HS-27A (cell line): Measurements from ENCODE around the gene CH25H.
"Not testable (repeated sequence)": the region's sequence is repeated elsewhere in the genome, so short reads cannot be mapped to it uniquely, and the experiment has no call there.

ENCODE experiments used
- DNase-seq: peaks from one replicate; pipeline ENCODE4 v3.0.0-alpha.2; 2012; ENCODE audit warnings: low read depth, missing footprints

CH25H gene

DNA sequence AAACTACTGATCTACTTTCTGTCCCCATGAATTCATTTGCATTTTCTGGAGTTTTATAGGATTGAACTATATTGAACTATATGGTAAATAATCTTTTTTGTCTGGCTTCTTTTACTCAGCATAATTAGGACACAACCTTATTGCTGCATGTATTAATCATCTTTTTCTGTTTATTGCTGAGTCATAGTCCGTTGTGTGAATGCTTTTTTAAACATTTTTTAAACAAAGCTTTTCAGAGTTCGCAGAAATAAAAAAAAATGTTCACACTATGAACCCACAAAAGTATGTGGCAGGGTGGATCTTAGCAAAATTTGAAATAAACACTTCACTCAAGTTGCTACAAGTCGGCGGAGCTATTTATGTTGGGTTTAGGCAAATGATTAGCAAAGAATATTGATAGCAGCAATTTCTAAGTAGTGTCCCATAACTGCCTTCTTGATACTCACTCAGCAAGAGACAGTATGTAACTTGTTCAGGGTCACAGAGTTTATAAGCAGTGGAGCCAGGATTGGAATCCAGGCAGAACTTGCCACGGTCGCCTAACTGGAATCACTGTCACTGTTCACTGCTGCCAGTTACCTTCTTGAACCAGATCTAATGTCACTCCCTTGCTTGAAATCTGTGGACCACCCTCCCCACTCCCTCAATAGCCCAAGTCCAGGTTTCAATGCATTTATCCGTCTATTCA lies 5.6 kb downstream of the CH25H start:
- no peak for DNase-seq

- no peak for DNase-seq
These were observed 9.6 kb downstream of the CH25H start for GRCh38 chr10:89197473-89197872.

DNA sequence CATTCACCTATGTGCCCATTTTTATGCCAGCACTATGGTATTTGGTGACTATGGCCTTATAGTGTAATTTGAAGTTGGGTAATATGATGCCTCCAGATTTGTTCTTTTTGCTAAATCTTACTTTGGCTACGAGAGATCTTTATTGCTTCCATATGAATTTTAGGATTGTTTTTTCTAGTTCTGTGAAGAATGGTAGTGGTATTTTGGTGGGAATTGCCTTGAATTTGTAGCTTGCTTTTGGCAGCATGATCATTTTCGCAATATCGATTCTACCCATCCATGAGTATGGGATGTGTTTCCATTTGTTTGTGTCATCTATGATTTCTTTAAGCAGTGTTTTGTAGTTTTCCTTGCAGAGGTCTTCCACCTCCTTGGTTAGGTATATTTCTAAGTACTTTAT lies 15.8 kb downstream of the CH25H start:
- not testable (repeated sequence) for DNase-seq

DNA sequence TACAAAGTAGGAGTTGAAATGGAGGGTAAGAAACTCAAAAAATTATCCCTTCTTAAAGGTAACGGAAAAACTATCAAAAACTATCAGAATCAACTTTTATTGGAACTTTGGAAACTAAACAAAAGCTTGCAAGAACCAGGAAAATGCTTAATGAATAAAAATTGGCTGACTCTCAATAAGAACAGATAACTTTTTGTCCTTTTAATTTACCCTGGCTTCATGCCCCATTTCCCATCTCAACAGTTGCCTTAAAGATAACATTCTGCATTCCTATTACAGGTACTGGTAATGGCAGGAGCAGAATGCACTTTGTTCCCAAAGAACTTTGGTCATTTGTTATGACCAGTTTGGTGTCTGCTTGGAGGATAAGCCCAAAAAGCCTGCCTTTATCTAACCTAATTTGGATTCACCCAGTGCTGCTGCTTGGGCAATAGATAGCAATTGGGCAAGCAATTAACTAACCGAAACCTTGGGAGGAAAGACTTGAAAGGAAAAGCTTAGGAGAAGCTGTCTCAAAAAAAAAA lies 17.8 kb downstream of the CH25H start:
- DNase-seq: no peak

GRCh38 chr10:89185658-89186057 lies 21.5 kb downstream of the CH25H start:
- DNase-seq: no peak

DNA sequence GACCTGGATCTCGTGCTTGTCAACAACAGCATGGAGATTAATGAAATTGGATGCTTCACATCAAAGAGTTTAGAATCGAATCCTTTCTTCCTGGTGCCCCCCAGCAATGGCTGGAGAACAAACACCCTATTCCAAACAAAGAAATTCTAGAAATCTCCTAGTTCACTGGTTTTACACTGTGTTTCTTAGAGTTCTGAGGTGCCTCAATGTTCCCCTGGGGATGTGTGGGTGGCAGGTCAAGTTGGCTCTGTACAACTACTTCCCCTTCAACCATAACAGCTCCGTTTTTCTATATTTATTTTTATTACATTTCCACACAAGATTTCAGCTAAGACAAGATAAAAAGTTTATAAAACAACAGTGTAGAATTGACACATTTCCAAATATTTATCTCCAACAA lies 22.5 kb downstream of the CH25H start:
- no peak for DNase-seq

GRCh38 chr10:89183571-89183970 lies 23.5 kb downstream of the CH25H start:
- no peak for DNase-seq

- DNase-seq: no peak
These were observed 24.2 kb downstream of the CH25H start for GRCh38 chr10:89182894-89183293.

DNA sequence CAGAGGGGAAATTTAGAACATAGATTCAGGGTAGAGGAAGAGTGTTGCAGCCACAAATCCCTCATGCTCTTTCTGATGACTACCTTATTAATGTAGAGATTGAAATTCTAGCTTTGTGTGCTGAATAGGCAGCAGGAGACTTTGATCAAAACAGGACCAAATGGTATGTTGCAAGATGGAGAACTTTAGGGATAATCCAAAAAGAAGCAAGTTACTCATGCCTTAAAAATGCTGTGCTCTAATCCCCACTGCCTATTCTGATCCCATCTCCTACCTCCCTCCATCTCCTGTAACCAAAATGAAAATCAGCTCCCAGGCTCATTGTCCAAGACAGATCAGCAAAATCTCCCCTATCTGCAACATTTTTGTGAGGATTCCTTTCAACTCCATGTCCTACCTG lies 31.3 kb downstream of the CH25H start:
- DNase-seq: peak; percentile 2

DNA sequence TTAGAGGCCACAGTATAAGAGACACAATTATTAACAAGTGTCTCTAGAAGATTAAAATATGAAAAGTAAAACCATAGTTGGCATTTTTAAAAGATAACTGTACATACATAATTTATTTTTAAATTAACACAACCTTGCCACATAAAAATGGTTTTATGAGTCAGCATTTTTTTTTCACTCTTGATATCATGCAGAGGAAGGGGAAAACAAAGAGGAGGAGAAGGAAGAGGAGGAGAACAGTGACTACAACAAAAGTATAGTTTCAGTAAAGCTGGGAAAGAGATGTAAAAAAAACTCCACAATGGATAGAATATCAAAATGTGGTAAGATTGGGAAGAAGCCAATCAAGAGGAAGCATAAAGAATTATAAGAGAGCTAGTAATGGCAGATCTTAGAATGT lies 34.0 kb downstream of the CH25H start:
- DNase-seq: no peak

DNA sequence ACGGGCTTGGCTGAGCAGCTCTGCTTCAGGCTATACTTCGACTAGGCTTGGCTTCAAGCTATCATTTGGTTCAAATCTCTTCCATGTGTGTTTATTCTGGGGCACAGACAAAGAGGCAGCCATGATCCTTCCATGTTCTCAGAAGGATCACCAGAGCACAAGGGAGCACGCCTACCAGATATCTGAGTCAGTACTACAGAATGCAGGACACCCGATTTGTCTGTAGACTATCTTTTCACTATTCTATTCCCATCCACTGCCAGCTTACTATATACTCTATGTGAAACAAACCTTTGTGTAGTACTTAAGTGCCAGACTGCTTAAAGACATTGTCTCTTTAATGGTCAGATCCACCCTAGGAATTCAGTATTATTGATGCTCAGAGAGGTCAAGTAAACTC lies 35.1 kb downstream of the CH25H start:
- no peak for DNase-seq

- no peak for DNase-seq
These were observed 35.7 kb downstream of the CH25H start for GRCh38 chr10:89171263-89171872.

DNA sequence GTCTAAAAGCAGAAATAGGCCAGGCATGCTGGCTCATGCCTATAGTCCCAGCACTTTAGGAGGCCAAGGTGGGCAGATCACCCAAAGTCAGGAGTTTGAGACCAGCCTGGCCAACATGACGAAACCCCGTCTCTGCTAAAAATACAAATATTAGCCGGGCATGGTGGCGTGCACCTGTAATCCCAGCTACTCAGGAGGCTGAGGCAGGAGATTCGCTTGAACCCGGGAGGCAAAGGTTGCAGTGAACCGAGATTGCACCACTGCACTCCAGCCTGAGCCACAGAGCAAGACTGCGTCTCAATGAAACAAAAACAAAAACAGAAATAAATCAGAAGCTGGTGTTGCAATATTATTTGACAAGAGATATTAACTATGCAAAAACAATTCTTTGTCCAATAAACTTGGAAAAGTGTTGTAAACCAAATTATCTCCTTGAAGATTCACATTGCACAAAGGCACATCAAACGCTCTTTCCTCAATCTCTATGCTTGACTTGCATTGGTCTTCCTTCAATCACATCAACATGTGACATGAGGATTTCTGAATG lies 38.7 kb downstream of the CH25H start:
- DNase-seq: not testable (repeated sequence)

- no peak for DNase-seq
These were observed 39.2 kb downstream of the CH25H start for GRCh38 chr10:89167915-89168314.

GRCh38 chr10:89165923-89166322 lies 41.2 kb downstream of the CH25H start:
- DNase-seq: no peak

DNA sequence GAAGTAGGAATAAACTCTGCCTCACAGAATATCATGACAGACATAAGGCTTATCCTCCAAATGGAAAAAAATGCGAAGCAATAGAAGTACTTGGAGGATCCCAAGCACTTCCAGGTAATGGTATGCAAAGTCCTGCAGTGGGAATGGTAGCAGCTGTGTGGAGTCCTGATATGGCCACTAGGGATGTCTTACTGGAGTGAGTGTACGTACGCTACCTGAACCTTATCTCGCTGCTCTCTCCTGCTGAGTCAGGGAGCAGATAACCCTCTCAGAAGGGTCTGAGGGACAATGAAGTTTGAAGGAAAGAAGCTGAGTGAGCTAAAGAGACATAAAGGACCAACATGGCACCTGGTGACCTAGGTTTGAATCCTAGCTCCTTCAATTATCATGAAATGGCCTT lies 42.2 kb downstream of the CH25H start:
- no peak for DNase-seq

DNA sequence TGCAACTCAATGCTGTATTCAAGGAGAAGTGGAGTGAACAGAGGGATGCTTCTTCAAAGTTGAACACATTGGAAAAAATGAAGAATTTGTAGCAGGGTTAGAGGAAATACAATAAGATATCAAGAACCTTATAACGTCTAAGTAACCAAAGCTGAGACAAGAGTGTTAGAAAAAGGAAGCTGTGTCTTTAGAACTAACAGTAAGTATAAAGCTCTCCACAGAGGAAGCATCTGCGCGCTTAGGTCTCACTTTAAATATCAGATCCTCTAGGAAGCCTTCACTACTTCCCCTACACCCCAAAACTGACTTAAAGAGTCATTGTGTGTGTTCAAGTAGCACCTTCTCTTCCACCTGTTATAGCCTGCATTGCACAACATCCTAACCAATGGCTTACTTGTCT lies 43.0 kb downstream of the CH25H start:
- no peak for DNase-seq

DNA sequence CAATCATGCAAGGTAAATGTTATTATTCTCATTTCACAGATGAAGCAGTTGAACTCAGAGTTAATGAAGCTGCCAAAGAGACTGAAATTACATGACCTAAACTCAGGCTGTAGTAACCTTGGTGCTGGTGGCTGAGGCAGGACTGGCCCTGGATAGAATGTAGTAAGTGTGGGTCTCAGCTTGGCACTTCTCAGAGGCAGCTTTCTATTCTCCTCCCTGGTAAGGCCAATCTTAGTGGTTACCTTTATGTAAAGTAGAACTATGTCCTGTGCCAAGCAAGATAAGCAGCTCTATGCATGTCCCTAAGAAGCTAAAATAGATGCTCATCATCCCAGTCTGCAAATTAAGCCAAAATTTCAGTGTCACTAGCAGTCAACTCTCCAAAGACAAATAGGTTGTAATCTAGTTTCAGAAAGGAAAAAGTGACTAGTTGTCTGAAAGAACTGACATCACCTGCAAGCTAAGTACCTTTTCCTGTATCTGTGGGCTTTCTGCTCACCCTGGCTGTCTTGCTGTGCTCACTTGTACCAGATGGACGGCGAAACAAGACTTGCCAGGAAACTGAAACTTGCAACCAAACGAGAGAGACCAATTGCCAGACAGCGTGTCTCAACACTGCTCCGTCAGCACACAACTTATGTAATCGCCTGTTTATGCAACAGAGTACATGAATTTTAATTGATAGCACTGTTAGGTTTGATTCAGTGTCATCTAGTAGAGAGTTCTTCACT lies 43.7 kb downstream of the CH25H start:
- DNase-seq: no peak

DNA sequence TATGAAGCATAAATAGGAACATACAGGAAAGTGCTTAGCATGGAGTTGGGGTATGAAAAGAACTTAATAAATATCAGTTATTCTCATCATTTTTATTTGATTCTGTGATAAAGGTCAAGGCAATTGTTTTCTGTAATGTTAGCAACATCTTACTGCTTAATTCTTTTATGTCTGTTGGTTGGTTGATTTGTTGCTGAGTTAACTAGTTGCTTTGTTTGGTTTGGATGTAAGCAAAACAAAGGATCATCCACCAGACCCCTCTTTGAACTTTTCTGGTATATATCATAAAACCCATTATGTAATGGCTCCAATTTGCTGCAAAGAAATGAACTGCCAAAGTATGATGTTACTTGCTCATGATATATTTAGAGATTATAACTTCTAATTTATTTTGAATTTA lies 44.5 kb downstream of the CH25H start:
- DNase-seq: no peak

GRCh38 chr10:89160339-89160738 lies 46.8 kb downstream of the CH25H start:
- DNase-seq: no peak

DNA sequence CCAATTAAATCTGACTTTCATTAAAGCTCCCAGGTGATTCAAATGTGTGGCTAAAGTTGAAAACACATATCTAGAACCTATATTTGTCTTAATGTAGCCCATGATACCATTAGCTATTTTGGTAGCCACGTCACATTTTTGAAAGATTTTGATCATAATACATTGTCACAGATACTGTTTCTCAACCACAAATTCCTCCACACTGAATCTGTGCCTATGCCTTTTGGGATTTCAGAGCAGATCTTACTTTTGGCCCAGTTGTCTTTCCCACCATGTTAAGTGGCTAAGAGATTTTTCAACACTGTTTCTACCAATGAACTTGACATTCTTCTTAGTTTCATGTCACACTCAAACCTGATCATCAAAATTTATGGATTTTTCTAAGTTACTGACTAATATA lies 47.4 kb downstream of the CH25H start:
- DNase-seq: no peak

DNA sequence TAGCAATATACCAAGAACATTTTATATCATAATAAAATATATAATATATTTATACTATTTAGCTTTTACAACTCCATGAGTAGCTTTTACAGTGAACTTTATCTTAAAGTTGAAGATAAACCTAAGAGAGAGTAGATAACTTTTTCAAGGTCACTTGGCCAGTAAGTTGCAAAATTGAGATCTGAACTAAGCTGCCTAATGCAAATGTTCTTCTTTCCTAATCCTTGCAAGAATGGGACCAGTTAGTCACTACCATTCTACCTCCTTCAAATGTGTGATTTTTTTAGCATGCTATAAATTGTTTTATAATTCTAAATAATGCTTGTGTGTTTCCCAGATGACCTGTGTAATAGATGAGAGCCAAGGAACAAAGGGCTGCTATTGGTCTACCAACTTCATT lies 47.8 kb downstream of the CH25H start:
- DNase-seq: no peak

GRCh38 chr10:89158446-89158845 lies 48.7 kb downstream of the CH25H start:
- no peak for DNase-seq
